AG10803 (cell line): ENCODE data around the gene CLSTN2.

Source experiments
- DNase-seq: peaks from one replicate; pipeline ENCODE4 v3.0.0; 2010; ENCODE audit warnings: low read depth
- H3K4me3 ChIP-seq: 2 replicates; pipeline ENCODE4 v1.5.1; 2011; ENCODE audit warnings: mild to moderate bottlenecking, low read length, control low read depth
- CTCF ChIP-seq: conservative IDR thresholded peaks from 2 replicates; pipeline ENCODE4 v1.5.1; 2011; ENCODE audit warnings: mild to moderate bottlenecking, low read length, control low read depth, inconsistent platforms

CLSTN2 gene

DNA sequence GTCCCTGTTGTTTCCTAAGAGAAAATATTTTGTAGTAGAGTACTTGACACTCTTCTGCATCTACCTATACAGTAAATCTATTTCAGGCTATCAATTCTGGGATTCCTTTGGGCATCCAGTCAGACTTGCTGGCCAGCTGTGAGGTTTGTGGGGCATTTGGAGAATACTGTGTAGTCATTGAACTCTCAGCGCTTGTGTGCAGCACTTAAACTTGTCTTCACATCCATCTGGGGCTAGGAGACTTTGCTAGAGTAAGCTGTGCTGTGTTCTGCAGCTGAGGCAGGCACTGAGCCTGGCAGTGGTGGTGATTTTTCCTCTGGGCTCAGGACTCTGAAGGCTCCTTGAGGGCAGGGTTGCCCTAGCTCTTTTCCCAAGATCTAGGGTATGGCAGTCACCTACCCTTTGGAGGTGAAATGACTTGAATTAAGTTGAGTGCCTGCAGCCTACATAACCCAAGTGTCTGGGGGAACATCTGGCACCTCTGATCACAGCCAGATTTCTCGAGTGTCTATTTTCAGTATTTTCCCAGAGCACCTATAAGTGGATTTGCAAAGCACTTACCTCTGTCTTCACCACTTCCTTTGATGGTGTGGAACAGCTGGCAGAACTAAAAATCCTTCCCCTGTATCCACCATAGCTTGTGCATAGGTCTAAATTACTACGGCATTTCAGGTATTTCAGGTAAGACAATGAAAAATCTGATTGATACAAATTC, 19.3 kb downstream of the CLSTN2 start:
- DNase-seq: no peak
- TF ChIP-seq CTCF: no peak
- H3K4me3 ChIP-seq: no peak overlapping the region

DNA sequence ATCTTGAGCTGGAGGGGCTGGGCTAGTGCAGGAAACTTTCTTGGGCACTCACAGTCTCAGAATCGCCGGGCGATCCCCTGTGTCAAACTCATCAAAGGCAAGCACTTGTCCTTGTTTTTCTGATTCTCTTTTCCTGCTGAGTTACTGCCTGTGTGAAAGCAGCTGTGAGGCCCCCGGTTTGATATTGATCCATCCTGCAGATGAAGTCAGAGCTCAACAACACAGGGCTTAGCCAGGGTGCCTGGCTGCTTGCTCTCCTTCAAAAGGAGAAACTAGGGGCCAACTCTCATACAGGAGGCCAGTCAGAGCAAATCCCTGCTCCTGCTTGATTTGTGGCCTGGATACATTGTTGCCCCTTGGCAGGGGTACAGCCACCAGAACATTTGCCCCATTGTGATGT, 22.9 kb downstream of the CLSTN2 start:
- DNase-seq: no peak
- H3K4me3 ChIP-seq: no peak overlapping the region
- no peak for TF ChIP-seq CTCF

- H3K4me3 ChIP-seq: no peak overlapping the region
- DNase-seq: no peak
- no peak for TF ChIP-seq CTCF
Observed at GRCh38 chr3:139969386-139969785, 34.4 kb downstream of the CLSTN2 start.

GRCh38 chr3:139970526-139970925, 35.5 kb downstream of the CLSTN2 start:
- no peak for DNase-seq
- no peak for TF ChIP-seq CTCF
- no peak overlapping the region for H3K4me3 ChIP-seq

DNA sequence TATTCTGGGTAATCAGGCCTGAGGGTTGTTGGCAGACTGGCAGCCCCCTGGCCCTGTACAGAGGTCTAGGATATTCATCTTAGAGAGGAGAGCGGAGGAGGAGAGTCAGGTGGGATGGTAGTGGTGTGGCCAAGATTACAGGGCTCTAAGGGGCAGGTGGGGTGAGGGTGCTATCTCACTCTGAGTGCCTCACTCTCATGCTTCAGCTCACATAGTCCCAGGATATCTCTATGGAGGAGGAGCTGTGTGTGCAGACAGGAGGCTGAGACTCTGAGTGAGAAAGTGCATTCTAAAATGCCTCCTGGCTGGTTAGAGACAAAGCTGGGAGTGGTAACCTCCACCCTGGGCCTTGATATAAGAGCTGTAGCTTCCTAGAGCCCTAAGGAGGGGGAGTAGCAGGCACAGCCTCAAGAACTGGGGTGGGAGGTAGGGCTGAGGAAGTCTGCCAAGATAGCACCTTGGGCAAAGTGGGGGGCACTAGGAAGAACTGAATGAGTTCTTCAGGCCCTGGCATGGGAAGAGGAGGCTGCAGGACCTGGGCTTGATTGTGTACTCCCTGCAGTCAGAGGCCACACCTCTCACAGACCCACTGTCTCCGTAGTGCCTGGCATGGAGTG, 39.9 kb downstream of the CLSTN2 start:
- no peak for TF ChIP-seq CTCF

GRCh38 chr3:139975594-139976365, 40.8 kb downstream of the CLSTN2 start:
- no peak for DNase-seq
- H3K4me3 ChIP-seq: no peak overlapping the region
- TF ChIP-seq CTCF: no peak

More for the DNA sequence above, 39.9 kb downstream of the CLSTN2 start:
- no peak overlapping the region for H3K4me3 ChIP-seq
- DNase-seq: no peak
